CD4-positive, alpha-beta T cell treated with Interleukin-2 at 100 ng/mL for 4 hours (primary cell): ENCODE data around the gene TNFRSF1A.

ENCODE experiments used
- DNase-seq: peaks from one replicate; pipeline ENCODE4 v3.0.0-alpha.2; 2020; ENCODE audit warnings: low spot score

TNFRSF1A gene

DNA sequence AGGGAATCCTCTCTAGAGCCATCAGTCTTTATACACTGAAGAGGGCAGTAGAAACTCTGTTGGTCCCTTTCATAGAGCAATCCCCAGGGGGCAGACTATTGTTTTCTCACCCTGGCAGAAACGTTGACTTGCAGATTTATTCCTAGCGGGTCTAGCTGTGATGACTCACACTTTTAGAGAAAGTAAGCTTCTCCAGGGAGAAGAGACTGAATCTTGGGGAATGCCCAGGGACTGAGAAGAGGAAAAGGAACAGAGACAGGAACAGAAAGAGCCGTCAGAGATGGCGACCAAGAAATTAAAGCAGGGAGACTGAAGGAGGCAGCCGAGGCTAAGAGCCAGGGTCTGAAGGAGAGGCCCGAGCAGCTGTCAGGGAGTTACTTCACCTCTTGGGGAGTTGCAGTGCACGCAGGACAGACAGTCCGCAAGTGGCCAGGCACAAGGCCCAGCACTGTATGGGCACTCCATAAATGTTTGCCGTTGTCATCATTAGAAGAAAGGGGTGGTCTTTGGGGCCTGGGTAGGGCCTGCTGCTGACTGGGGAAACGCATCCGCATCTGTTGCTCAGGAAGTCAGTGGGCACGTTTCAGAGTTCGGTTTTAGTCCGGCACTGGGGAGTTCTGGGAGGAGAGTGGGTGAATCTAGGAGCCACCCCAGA, 18.4 kb downstream of the TNFRSF1A start:
- peak; percentile 77 for DNase-seq

- no peak for DNase-seq
Measured at GRCh38 chr12:6322969-6323339, 18.9 kb downstream of the TNFRSF1A start.

DNA sequence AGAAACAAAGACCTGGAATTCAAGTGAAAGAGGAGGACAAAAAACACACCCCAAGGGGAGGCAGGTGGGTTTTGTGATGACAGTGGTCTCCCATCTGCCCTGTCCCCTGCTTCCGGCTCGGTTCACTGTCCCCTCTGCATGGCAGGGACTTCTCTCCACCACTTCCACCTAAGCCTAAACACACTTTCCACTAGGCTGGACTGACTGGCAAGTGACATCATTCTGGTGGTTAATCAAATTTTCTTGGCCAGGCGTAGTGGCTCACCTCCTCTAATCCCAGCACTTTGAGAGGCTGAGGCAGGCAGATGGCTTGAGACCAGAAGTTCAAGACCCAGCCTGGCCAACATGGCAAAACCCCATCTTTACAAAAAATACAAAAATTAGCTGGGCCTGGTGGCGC, 19.5 kb downstream of the TNFRSF1A start:
- no peak for DNase-seq

DNA sequence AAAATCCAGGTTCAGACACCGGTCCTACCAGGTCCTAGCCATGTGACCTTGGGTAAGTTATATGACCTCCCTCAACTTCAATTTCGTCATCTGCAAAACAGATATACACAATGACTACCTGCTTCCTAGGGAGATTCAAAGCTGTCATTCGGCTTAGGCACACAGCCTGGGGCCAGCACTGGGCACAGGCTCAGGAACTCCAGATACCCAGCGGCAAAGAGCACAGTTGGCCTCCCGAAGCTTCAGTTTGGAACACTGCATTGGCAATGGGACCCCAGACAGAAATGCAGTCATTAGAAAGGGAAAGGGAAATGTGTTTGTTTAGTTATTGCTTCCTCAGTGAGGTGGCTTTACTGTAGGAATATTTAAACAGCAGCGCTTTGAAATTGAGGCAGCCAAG, 20.0 kb downstream of the TNFRSF1A start:
- no peak for DNase-seq

GRCh38 chr12:6319446-6319845, 22.4 kb downstream of the TNFRSF1A start:
- no peak for DNase-seq

DNA sequence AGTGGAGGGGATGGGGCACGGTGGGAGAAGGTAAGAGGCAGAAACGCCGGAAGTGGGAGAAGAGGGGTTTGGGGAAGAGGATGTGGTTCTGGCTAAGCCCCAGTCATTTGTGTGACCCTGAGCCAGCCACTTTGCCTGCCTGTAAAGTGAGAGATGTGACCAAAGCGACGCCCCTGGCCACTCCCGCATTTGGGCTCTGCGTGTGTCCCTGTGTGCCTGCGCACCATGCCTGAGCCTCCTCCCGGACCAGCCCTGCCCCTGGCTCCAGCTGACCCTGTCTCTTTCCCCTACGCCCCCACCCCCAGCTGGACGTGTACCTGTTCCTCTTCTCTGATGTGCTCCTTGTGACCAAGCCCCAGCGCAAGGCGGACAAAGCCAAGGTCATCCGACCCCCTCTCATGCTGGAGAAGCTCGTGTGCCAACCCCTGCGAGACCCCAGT, 23.4 kb downstream of the TNFRSF1A start:
- no peak for DNase-seq

DNA sequence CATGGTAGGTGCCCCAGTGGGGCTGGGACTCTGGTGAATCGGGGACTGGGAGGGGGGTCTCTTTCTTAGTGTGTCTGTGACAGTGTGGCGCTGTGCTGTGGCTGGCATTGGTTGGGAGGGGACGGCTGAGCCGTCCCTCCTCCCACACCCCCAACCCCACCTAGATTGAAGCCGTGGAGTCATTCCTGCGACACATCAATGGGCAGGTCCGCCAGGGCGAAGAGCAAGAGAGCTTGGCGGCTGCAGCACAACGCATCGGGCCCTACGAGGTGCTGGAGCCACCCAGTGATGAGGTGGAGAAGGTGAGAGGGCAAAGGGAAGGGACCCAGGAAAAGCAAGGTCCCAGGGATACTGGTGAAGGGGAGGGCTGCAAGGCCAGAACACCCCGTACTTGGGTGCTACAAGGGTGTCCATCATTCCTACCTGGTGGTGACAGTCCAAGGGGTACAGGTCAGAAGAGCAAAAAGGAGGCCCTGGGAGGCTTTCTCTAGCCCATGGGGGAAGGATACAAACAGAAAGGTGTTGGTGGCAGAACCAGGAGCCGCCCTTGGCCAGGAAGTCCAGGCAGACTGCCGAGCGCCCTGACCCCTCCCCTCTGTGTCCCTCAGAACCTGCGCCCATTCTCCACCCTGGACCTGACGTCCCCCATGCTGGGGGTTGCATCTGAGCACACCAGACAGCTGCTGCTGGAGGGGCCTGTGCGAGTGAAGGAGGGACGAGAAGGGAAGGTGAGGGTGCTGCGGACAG, 24.0 kb downstream of the TNFRSF1A start:
- DNase-seq = no peak

DNA sequence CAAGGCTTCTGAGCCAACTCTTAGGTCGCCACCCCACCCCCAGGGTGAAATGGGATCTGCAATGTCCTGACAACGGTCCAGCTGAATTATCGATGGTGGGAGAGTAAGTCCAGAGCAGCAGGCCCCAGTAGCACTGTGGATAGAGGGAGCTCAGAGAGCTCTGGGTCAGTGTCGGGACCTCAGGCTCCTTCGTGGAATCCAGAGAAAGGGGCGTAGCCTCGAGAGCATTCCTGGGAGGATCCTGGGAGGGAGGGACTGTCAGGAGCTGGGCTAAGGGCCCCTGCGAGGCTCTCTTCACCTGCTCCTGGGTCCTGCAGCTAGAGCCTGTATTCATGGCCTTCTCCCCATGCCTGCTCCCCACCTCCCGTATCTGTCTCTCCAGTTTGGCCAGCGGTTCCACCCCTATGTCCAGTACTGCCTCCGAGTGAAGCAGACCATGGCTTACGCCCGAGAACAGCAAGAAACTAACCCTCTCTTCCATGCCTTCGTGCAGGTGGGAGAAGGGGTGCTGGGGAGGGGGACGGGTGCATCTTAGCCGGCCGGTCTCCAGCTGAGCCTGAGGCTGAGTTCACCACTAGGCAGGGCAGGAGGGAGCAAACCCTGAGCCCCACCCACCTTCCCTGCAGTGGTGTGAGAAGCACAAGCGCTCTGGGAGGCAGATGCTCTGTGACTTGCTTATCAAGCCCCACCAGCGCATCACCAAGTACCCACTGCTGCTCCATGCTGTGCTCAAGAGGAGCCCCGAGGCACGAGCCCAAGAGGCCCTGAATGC, 24.8 kb downstream of the TNFRSF1A start:
- no peak for DNase-seq

GRCh38 chr12:6315704-6316597, 25.9 kb downstream of the TNFRSF1A start:
- DNase-seq = no peak

GRCh38 chr12:6315184-6315583, 26.7 kb downstream of the TNFRSF1A start:
- DNase-seq = no peak

- no peak for DNase-seq
Measured at GRCh38 chr12:6314776-6315175, 27.1 kb downstream of the TNFRSF1A start.

- DNase-seq = no peak
Measured at GRCh38 chr12:6313326-6313940, 28.4 kb downstream of the TNFRSF1A start.

GRCh38 chr12:6312529-6313325, 29.1 kb downstream of the TNFRSF1A start:
- no peak for DNase-seq

GRCh38 chr12:6311822-6312528, 29.9 kb downstream of the TNFRSF1A start:
- no peak for DNase-seq

- no peak for DNase-seq
Measured at GRCh38 chr12:6310771-6311610, 30.9 kb downstream of the TNFRSF1A start.

GRCh38 chr12:6307529-6307928, 34.3 kb downstream of the TNFRSF1A start:
- DNase-seq = no peak

GRCh38 chr12:6306599-6307220, 35.2 kb downstream of the TNFRSF1A start:
- no peak for DNase-seq

- DNase-seq = no peak
Measured at GRCh38 chr12:6306151-6306550, 35.7 kb downstream of the TNFRSF1A start.

- no peak for DNase-seq
Measured at GRCh38 chr12:6303071-6303470, 38.8 kb downstream of the TNFRSF1A start.
